ENCODE results near the gene APOL3.
"Not testable (repeated sequence)": the region's sequence is repeated elsewhere in the genome, so short reads cannot be mapped to it uniquely, and the experiment has no call there.

APOL3 gene

DNA sequence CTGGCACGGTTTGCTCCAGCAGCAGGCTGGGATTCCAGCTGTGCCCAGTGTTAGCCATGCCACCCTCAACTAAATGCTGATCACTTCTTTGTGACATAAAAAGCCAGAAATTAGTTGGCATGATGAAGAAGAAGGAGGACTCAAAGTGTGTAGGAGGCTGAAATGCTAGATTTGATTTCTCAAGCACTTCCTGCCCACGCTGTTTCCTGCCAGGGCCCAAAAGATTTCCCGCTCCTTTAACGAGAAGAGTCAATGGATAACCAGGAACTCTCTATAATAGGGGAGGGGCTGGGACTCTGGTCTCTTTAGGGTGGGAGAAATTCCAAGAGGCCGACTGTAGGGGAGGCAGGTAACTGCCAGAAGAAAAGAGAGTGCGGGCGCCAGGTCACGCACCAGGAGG, 26.4 kb downstream of the APOL3 start:
- DNase-seq: peak; percentile 61 to 68

DNA sequence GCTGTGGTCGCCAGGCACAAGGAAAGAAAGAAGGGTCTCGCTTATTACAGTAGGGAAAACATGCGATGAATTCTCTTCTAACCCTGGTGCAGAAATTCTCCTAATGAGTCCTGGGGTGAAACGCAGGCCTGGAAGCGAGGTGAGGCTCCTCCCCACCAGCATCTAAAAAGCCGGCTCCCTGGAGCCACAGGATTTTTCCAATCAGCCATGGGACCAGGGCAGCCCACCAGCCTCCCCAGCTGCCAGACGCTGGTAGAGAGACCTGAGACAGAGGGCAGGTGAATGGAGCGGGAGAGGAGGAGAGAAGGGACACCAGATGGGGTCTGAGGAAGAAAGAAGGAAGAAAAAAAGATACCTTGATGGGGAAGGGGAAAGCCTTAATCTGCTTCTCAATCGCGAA, 28.6 kb downstream of the APOL3 start:
- no peak for DNase-seq

DNA sequence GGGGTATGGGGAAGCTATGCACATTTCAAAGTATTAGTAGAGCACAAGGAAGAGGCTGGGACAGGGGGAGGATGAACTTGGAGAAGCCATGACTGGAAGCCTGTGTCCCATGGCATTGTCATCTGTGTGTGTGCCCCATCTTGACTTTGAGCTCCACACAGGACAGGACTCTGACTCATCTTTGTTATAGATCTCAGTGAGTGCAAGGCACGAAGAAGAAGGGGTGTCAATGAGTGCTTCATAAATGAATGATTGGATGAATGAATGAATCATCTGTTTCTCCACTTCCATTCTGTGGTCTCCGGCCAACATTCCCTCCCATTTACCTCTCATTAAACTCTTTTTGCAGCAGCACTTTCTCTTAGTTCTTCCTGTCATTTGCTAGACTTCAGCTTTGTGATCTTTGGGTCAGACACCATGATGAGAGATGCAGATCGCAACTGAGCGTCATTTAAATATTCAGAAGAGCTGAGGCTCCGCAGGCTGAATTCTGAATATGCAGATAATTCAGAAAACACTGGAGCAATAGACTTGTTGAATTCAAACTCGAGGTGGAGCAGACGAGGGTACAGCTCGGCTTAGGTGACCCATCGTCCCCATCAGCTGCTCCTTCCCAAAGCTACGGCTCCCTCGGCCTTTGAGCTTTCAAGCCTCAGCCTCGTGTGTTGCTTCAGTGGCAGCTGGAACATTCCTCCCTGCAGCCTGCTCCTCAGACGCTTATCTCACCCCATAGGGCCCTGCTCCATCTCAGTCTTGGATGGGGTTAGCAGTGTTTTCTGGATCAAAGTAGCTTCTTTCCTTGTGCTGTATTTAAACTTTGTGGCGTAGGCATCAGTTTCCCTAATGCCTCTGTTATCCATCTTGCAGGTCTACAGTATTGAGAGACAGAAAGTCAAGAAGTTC, 30.8 kb downstream of the APOL3 start:
- no peak for DNase-seq

GRCh38 chr22:36129071-36129470, 31.5 kb downstream of the APOL3 start:
- DNase-seq: no peak

GRCh38 chr22:36125994-36126531, 34.5 kb downstream of the APOL3 start:
- DNase-seq: no peak

DNA sequence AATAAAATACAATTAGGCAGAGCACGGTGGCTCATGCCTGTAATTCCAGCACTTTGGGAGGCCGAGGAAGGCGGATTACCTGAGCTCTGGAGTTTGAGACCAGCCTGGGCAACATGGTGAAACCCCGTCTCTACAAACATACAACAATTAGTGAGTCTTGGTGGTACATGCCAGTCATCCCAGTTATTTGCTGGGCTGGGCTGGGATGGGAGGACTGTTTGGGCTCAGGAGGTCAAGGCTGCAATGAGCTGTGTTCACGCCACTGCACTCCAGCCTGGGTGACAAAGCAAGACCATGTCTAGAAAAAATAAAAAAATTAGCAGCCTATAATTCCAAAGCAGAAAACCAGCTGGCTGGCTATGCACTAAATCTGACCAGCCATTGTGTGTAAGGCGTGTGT, 35.1 kb downstream of the APOL3 start:
- DNase-seq: no peak

DNA sequence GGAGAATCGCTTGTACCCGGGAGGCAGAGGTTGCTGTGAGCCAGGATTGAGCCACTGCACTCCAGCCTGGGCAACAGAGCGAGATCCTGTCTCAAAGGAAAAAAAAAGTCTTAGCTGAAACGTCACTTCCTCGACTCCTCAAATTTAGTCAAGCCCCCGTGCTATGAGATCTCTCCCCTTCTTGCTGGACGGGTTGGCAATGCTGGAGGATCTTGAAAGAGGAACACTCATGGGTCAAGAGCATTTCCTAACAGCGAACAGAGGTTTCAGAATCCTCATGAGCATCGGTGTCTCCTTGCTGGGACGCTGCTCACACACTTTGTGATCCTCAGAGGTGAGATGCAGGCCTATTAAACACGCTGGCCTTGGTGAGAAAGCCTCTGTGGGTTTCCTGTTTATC, 35.9 kb downstream of the APOL3 start:
- DNase-seq: peak; percentile 73 to 77

DNA sequence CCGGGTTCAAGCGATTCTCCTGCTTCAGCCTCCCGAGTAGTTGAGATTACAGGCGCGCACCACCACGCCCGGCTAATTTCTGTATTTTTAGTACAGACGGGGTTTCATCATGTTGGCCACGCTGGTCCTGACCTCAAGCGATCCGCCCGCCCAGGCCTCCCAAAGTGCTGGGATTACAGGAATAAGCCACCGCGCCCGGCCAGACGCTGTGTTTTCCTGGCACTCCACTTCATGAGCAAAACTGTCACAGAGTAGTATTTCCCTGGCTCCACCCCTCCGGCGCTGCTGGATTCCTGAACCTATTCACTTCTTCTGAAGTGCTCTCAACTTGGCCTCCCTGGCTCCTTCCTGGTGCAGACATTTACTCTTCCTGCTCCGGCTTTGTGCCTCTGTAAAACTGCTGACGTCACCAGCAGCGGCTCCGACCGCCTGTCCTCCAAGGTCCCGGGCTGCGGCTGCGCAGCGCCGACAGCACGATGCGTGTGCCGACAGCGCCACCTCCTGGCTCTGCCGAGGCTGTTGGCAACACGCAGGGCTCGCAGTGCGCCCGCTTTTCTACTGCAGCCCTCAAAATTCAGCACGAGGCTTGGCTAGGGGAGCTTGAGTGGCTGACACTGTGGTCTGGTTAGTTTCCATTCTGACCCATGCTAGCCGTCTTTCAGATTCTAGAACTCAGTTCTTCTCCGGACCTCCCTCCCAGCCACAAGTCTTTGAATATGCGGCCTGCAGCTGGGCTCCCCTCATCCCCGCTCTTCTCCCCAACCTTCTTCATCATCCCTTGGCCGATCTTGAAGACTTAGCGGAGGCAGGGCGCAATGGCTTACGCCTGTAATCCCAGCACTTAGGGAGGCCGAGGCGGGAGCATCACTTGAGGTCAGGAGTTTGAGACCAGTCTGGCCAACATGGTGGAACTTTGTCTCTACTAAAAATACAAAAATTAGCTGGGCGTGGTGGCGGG, 36.6 kb downstream of the APOL3 start:
- DNase-seq: peak; percentile 96 to 98

DNA sequence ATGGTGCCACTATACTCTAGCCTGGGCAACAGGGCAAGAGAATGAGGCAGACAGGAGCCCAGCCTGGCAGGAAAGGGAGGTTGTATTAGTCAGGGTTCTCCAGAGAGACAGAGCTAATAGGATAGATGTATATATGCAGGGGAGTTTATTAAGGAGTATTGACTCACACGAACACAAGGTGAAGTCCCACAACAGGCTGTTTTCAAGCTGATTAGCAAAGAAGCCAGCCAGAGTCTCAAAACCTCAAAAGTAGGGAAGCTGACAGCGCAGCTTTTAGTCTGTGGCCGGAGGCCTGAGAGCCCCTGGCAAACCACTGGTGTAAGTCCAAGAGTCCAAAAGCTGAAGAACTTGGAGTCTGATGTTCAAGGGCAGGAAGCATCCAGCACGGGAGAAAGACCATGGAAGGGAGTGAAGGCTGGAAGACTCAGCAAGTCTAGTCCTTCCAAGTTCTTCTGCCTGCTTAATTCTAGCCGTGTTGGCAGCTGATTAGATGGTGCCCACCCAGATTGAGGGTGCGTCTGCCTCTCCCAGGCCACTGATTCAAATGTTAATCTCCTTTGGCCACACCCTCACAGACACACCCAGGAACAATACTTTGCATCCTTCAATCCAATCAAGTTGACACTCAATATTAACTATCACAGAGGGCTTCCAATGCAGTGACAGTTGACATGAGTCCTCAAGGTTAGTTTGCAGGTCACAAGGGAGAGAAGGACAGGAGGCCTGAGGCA, 39.8 kb downstream of the APOL3 start:
- DNase-seq: not testable (repeated sequence)

- DNase-seq: no peak
Measured at GRCh38 chr22:36117053-36117554, 43.5 kb downstream of the APOL3 start.

- DNase-seq: no peak
Measured at GRCh38 chr22:36116127-36116526, 44.4 kb downstream of the APOL3 start.

DNA sequence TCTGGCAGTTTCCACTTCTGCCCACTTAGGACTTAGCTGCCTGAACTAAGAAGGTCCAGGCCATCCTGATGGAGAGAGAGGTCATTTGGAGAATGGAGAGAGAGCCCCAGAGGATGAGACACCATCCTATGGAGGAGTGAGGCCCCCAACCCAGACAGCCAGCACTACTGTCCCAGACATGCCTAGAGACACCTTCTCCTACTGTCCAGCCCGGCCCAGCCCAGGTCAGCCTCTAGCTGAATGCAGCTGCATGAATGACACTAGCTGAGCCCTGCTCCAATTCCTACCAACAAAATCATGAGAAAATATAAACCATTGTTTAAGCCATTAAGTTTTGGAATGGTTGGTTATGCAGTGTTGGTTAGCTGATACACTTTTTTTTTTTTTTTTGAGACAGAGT, 47.4 kb downstream of the APOL3 start:
- no peak for DNase-seq

GRCh38 chr22:36111316-36111715, 49.2 kb downstream of the APOL3 start:
- no peak for DNase-seq

GRCh38 chr22:36110306-36110881, 50.2 kb downstream of the APOL3 start:
- DNase-seq: no peak

- DNase-seq: no peak
Measured at GRCh38 chr22:36107436-36107835, 53.1 kb downstream of the APOL3 start.

GRCh38 chr22:36106910-36107309, 53.6 kb downstream of the APOL3 start:
- DNase-seq: no peak

- DNase-seq: no peak
Measured at GRCh38 chr22:36104988-36105387, 55.6 kb downstream of the APOL3 start.

GRCh38 chr22:36104435-36104834, 56.1 kb downstream of the APOL3 start:
- no peak for DNase-seq

- no peak for DNase-seq
Measured at GRCh38 chr22:36103891-36104290, 56.7 kb downstream of the APOL3 start.

GRCh38 chr22:36102995-36103394, 57.6 kb downstream of the APOL3 start:
- no peak for DNase-seq

DNA sequence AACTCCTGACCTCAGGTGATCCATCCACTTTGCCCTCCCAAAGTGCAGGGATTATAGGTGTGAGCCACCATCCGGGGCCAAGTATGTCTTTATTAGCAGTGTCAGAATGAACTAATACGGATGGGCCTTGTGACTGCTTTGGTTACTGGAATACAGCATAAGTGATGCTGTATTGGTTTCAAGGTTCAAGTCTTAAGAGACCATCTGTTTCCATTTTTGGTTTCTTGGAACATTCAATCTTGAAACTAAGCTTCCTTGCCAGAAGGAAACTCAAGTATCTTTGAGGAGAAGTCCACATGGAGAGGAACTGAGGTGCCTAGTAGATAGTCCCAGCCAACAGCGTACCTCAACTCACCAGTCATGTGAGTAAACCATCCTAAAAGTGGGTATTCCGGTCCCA, 58.8 kb downstream of the APOL3 start:
- DNase-seq: no peak

GRCh38 chr22:36100908-36101307, 59.6 kb downstream of the APOL3 start:
- DNase-seq: not testable (repeated sequence)

All from inflammatory macrophage (primary cell).